GM18519 (cell line): Measurements from ENCODE around the gene BPIFA1.

Experiments
- ATAC-seq: cut with Tn5 transposase; IDR thresholded peaks from one replicate; pipeline ENCODE4 v1.9.1; 2021; ENCODE audit warnings: mild to moderate bottlenecking, moderate library complexity; ENCODE audit not compliant: unreplicated experiment, low FRiP score

The BPIFA1 gene

DNA sequence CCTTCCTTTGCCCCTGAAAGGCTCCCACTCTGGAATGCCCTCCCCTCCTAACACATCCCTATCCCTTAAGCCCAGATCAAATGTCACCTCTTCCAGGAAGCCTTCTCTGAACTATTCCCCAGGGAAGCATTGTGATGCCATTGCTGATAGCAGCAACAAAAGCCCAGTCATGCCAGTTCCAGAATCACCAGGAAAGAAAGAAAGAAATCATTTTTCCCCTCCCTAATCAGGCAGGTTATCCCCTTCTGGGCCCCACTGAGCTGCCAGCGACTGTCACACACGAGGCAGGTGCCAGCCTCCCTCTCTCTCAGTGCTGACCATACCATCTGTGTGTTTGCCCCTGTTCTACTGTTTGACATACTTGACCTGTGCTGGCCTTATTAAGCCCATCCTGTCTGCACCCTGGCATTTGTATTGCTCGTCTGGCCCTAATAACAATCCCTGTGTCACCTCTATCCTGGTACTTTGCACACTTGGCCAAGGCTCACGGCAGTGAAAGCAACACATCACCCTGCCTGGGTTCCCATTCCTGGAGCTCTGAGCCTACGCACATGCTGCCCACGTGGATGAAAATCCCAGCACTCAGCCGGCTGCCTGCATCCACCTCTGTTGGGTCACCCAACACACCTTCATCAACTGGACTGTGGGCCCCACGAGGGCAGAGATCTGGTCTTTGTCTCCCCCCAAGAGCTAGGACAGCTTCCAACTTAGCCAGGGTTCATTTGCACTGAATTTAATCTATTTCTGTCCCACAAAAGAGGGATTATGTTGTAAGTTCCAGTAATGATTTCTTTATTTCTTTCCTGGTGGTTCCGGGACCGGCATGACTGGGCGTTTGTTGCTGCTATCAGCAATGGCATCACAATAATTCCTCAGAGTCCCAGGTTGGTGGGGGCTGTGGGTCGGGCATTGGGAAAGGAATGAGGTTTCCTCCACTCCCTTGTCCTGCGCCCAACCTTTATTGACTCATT is 42.0 kb downstream of the BPIFA1 start:
- ATAC-seq, result no peak

- ATAC-seq, result no peak
Observed at GRCh38 chr20:33278700-33279099, 42.9 kb downstream of the BPIFA1 start.

- no peak for ATAC-seq
Observed at GRCh38 chr20:33279261-33279910, 43.6 kb downstream of the BPIFA1 start.

- ATAC-seq, result no peak
Observed at GRCh38 chr20:33280000-33280680, 44.3 kb downstream of the BPIFA1 start.

DNA sequence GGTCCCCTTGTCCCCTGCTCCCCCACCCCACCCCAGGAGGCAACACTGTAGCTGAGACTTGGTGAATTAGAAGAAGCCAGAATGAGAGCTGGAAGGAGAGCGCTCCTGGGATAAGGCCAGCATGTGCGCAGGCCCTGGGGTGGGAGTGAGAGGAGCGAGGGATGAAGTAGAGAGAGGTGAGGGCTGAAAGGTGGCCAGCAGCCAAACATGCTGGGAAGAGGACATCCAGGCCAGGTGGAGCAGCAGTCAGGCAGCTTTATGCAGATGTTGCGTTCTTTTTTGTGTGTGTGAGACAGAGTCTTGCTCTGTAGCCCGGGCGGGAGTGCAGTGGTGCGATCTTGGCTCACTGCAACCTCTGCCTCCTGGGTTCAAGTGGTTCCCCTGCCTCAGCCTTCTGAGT is 45.0 kb downstream of the BPIFA1 start:
- no peak for ATAC-seq

DNA sequence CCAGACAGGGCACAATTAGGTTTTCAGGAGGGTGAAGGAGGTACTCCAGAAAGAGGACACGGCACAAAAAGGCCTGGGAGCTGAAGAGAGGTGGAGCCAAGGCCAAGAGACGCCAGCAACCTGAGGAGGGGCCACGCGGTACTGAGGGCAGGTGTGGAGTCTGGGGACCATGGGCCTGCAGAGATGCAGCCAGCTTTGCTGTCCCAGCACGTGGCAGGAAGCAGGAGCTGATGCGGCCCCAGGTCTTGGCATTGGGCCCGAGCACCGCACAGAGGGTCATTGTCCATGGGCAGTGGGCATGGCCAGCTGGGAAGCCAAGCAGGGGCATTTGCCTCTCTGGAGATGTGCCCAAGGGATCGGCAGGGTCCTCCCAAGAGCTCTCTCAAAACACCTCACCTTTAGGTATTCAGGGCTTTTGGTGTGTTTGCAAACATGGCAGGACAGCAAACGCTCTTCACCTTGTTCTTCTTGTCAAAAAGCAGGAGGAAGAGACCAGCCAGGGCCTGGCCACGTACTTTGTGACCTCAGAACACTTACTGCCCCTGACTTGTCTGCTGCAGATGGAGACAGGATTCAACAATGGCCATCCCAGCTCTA is 45.9 kb downstream of the BPIFA1 start:
- no peak for ATAC-seq

GRCh38 chr20:33282196-33282934 is 46.6 kb downstream of the BPIFA1 start:
- no peak for ATAC-seq

GRCh38 chr20:33282991-33283555 is 47.3 kb downstream of the BPIFA1 start, which contains the start of gene BPIFB1:
BPIFB1 (plus strand) TSS chr20:33283214; CDS start chr20:33286074, 2,860 bp downstream.
- ATAC-seq, result no peak

- no peak for ATAC-seq
Observed at GRCh38 chr20:33284284-33284683, 48.5 kb downstream of the BPIFA1 start.

- no peak for ATAC-seq
Observed at GRCh38 chr20:33284937-33285336, 49.1 kb downstream of the BPIFA1 start.

GRCh38 chr20:33285861-33286495 is 50.2 kb downstream of the BPIFA1 start:
- ATAC-seq, result no peak

DNA sequence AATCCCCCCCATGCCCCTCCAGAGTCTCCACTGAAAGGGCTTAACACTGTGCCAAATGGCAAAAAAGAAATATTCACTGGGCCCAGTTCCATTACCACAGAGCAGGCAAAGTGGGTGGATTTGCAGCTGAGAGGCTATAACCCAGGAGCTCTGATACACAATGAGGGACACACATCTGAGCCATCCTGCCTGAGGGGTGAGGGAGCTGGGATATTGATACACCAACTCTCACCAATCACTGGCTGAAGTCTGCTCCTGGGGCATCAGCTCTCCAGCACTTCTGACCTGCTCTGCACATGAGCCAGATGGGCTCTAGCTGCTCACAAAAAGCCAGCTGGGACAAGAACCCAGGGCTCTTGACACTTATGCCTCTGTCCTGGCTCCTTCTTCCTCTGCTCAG is 52.1 kb downstream of the BPIFA1 start:
- ATAC-seq, result no peak

DNA sequence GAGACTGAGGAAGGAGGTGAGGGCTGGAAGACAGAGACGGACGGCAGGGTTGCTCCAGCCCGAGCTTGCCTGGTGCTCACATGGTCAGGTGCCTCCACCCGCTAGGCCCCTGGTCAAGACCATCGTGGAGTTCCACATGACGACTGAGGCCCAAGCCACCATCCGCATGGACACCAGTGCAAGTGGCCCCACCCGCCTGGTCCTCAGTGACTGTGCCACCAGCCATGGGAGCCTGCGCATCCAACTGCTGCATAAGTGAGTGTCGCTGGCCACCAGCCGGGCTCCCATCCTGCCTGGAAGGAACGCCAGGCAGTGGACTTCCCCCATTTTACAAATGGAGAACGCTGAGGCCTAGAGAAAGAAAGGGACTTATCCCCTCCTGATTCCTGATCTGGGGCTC is 55.1 kb downstream of the BPIFA1 start:
- no peak for ATAC-seq

GRCh38 chr20:33291416-33291815 is 55.6 kb downstream of the BPIFA1 start:
- ATAC-seq, result no peak

DNA sequence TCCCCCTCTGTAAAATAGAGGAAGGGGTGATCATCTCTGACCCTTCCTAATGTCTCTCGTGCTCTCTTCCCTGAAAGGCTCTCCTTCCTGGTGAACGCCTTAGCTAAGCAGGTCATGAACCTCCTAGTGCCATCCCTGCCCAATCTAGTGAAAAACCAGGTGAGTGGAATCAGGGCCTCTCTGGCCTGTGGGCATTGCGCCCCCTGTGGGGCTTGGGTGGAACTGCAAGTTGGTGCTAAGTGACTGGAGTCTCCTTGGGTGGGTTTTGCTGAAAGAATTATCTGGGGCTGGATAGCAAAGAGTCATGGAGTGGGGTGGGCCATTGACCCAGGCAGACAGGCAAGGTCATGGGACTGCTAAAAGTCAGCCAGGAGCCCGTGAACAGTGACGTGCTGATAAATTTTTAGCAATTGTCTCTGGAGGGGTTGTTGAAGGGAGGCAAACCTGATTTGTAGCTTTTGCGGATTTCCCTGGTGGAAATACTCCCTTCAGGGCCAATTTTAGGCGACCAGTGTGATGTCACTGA is 56.1 kb downstream of the BPIFA1 start:
- no peak for ATAC-seq
